HG03025 (cell line): ENCODE results near the gene DLK1.

Experiments used
- ATAC-seq: cut with Tn5 transposase; IDR thresholded peaks from one replicate; pipeline ENCODE4 v1.9.1; 2021; ENCODE audit warnings: mild to moderate bottlenecking, moderate library complexity; ENCODE audit not compliant: unreplicated experiment, low FRiP score

The DLK1 gene

DNA sequence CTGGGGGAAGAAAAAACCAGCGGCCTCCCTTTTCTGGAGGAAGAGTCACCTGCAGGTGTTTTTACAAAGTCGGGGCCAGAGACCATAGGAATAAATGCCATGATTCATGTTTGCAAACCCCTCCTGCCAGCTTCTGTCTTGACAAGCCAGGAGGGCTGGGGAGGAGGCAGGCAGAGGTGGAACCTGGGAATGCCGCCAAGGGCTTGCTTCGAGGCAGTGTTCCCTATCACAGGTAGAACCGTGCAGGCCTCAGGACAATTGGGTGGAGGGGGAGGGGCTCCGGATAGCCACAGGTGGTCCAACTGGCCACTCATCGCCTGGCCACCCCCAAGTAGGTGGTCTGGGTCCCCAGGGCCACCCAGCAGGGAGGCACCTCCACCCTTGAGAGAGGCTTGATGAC lies 14.2 kb upstream of the DLK1 start:
- no peak for ATAC-seq

DNA sequence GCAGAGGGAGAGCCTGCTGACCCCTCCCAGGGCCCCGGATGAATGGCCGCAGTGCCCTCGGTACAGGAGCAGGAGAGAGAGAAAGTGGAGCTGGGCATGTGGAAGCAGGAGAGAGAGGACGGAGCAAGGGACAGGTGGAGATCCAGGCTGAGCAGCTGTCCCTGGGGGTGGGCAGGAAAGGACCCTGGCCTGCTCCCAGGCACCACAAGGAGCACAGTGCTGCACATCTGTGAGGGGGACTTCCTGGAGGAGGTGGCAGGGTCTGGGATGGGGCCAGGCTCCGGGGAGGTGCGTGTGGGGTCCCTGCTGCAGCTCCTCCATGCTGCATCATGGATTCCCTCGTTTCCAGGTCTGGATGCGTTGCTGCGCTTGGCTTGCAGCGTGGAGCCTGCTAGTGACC lies 13.0 kb upstream of the DLK1 start:
- no peak for ATAC-seq

DNA sequence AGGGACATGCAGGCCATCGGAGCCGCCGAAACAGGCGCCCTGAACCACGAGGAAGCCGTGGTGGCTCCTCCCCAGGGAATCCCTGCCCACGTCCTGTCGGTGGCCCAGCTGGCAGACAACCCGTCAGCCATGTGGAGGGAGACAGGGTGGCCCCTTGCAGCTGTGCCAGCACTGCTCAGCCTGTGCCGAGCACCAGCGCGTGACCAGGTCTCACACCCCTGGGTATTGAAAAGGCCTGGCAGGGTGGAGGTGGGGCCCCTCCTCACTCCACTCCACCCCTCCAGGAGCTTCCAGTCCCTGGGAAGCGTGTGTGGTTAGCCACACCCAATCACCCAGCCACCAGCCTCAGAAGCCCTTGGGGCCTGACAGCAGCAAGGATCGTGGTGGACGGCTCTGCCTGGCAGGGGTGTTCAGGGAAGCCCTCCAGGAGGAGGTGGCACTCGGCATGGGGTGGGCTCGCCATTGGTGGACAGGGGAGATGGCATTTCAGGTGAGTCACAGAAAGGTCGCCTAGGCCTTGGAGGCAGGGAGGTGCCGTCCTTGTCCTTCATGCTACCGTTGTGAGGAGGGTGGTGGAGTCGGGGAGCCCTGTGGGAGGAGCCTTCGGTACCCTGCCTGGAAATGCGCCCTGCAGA lies 12.3 kb upstream of the DLK1 start:
- ATAC-seq, result no peak

DNA sequence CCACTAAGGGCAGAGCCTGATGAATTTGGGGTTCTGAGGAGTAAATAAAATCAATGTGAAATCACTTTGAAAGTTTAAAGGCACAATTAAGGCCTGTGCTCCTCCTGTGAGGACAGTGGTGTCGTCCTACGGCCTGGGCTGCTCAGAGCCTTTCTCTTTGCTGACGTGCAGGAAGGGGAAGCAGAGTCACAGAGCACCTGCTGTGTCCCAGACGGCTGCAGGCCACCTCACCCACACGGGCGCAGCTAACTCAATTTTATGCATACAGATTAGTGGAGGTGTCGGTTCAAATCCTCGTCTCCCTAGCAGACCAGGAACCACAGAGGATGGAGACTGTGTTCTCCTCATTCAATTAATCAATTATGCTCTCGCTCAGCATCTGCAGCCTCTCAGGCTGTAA lies 11.4 kb upstream of the DLK1 start:
- no peak for ATAC-seq

DNA sequence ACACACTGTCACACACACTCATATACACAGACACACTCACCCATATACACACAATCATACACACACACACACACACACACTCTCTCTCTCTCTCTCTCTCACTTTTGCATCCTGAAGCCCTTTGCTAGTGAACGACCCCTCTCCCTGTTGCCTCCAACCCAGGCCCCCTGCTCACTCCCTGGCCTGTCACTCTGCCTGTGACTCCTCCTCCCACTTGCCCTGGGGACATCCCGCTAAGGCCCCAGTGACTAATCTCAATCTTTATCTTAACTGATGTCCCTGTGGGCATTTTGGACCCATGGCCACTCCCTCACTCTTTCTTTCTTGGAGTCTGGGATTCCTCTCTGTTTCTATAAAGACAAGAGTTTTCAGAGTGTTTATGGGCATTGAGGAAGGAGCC lies 10.9 kb upstream of the DLK1 start:
- no peak for ATAC-seq

DNA sequence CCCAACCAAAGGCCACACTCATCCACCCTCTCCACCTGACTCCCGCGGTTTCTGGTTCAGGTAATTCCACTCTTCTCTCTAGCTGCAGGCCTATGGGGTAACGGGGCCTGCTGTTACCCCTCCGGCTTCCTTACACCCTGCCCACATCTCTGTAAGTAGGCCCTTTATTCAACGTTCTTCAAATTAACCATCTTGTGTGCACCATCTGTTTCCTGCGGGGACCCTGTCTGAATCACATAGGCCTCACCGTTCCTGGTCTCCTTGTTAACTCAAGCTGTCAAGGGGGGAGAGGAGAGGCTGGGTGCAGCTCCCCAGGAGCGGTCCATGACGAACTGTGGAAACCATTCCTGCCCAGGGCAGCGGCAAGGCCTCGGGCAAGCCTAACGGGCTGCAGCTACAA lies 9.3 kb upstream of the DLK1 start:
- ATAC-seq, result no peak

DNA sequence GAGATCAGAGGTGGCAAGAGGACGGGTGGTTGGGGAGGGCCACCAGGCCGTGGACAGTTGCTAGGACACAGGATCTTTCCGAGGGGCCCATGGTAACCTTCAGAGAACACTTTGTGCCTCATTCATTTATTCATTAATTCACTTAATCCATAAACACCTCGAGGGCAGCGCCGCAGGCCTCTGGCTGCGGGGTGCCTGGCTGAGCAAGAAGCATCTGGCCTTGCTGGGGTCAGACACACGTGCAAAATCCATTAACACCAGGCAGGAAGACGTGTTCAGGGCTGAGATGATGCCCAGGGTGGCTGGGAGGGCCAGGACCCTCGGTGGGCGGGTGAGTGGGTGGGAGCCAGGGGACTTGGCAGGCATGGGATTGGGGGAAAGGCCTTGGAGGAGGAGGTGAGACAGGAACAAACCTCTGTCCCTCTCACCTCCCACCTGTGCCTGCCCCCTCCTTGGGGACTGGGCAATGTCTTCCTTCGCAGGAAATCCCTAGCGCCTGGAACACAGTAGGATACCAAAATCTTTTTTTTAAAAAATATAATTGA lies 6.6 kb upstream of the DLK1 start:
- no peak for ATAC-seq

DNA sequence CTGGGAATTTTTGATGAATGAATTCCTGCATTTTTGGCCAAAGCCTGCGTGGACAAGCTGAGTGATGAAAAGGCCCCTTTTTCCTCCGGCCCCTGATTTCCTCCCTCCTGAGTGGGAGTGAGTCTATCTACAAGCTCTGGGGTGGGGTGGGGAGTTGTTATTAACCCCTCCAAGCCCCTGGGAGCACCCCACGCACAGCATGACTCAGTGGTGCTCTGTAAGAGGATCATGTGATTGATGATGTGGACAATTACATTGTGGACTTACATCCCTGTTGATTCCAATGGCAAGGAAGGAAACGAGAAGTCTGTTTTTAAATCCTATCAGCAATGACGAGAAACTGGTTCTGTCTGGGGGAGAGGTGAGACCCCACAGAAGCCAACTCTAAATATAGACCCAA lies 5.1 kb upstream of the DLK1 start:
- no peak for ATAC-seq

DNA sequence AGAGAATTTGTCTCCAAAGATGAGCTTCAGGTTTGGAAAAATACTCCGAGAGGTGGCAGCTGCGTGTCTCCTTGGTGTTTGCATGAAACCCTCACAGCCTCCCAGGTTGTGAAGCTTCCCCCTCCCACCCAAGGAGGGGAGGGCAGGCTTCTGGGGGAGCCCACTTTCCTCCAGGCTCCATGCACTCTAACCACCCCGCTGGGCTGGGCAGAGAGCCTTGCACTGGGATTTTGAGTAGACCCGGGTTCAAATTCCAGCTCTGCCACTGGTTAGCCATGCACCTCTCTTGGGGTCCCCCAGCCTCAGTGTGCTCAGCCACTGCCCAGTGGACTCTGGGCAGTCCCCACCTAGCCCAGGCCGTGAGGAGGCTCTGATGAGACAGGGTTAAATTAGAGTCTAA lies 4.3 kb upstream of the DLK1 start:
- ATAC-seq, result no peak

DNA sequence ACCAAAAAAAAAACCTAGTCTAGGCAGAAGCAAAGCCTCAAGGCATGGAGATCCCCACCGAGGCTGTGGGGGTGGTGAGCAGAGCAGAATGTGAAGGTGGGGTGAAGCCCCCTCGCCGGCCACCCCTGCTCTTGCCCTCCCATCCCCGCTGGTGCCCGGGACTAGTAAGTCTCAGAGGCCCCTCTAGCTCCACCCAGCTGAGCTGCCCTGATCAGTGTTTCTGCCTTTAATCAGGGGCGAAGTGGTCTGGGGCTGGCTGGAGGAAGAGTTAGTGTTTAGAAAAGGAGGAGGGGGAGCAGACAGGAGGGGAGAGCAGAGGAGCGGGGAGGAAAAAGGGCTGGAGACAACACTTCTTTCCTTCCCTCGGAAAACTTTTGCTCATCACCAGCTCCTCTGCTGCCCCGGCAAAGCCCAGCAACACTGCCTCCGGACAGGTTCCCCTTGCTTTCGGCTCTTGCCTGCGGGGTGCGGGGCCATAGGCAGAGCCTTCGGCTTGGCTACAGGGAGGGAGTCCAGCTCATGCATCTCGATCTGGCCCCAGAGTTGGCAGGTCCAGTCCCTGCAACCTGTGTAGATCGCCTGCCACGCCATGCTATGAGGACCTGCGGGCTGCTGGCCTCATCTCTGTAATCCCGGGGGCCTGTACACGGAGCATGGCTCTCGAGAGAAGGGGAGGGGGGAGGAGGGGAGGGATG lies 3.4 kb upstream of the DLK1 start:
- no peak for ATAC-seq

DNA sequence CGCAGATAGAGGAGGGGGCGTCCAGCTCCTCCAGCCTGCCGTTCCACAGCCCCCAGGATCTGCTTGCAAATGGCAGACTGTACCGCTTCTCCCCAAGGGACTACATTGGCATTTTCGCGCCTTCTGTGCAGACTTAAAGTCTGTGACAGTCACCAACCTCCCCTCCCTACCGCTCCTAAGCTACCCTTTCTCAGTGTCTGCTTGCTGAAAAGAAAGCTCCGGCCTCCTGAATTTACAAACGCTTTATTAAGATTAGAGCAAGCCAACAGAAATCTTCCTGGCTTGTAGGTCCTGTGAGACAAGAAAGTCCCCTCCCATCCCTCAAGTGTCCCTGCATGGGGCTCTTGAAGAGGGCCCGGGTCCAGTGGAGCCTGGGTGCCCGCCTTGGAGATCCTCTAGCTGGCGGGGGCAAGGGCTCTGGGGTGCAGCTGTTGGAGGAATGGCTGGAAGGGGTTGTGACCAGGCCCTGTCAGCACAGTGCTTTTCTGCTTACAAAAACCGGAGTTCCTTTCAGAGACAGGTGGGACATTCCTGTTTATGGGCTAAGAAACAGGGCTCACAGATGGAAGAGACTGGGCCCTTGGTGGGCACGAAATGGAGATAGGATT lies 2.8 kb upstream of the DLK1 start:
- no peak for ATAC-seq

DNA sequence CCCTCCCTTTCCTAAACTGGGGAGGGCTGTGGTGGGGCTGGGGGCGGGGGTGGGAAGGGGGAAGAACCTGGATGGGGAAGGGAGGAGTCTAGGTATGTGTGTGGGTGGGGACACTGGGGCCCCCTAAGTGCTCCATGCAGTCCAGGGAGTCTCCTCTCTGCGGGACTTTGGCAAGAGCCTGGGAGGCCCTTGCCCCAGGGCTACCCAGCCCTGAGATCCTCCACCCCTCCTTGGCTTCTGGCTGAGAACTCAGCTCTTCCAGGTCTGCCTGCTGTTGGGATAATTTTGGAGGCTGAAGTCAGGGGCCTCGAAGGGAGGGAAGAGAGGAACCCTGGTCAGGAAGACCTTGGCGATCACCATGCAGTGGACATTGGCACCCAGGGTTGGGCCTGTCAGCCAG lies 2.2 kb upstream of the DLK1 start:
- ATAC-seq, result no peak

DNA sequence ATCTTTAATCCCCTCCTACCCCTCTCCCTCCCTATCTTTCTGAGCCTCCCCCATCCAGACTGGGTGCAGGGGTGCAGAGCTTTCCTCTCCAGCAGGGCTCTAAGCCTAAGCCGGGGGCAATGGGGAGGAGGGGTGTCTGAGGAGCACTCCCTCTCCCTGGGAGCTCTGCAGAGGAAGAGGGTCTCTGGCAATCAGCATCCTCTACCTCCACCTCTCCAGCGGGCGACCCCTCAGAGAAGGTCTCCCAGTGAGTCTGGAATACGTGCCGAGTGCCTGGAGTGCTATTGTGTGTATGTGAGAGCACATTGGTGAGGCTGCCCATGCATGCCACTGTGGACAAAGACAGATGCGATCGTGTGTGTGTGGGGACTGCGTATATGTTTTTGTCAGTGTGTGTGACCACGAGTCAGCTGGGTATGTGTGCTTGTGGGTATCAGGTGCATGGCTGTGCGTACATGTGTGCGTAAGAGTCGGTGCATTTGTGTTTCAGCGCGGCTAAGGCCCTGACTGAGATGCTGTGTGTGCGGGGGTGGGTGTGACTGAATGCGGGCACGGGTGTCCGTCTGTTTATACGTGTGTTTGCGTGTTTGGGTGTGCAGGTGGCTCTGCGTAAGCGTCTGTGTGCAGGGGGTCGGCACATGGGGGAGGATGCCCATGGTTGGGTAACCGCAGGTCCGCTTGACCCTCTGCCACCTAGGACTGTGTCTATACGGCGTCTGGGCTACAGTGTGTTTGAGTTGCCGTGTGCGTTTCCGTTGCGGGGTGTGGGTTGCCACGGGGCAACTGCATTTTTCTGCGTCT lies 905 bp upstream of the DLK1 start:
- ATAC-seq, result no peak

DNA sequence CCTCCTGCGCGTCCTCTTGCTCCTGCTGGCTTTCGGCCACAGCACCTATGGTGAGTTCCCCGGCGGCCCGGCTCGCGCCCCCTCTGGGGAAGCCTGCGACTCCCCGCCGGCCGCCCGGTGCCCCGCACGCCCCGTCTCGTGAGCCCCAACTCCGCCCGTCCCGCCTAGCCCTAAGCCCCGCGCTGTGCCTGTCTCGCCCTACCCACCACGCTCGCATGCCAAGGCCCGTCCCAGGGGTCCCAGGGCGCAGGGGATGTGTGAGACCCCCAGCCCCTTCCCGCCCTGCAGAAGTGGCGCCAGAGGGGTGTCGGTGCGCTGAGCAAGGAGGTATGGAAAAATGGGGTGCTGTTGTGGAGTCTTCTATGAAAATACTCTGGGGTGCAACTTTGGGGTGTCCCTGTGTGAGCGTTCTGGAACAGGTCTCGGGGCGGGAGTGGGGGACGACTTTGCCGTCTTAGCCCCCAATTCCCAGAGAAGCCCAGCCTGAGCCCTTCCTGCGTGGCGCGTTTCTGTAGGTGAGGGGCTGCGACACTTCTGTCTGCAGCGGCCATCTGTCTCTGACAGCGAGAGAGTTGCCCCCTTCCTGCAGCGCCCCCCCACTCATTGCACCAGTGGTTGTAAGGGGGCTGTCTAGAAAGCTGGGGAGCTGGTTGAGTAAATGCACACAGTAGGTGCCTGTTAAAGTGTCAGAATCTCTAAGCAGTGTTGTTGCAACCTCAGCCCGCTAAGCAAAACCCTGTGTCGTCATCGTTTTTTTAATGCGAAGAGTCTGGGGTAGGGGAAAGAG lies 587 bp downstream of the DLK1 start:
- ATAC-seq, result no peak

DNA sequence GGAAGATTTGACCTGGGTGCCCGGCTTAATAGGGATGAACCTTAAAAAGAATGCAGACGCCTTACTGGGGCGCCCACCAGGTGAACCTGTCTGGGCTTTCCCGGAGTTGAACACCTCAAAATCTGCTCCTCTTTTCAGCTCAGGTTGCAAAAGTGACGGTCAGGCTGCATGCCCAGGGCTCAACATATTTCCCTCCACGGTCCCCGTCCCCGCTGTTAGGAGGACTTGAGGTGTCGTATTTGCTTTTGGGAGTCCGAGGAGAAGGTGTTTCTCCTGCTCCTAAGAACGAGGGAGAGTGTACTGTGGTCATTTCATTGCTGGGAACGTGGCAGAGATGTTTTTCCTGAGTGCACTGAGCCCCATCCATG lies 1.2 kb downstream of the DLK1 start:
- no peak for ATAC-seq

DNA sequence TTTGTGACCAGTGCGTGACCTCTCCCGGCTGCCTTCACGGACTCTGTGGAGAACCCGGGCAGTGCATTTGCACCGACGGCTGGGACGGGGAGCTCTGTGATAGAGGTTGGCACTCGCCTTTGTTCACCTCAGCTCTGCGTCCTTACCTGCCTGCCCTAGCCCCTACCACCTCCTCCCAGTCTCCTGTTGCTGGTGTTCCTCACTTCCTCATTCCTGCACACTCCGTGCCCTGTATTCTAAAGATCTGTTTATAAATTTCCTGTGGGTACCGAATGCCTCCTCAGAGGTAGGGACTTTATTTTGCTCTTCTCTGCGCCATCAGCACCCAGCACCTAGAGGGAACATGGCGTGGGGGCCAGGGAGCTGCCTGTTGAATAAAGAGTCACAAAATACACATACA lies 2.3 kb downstream of the DLK1 start:
- ATAC-seq, result no peak

DNA sequence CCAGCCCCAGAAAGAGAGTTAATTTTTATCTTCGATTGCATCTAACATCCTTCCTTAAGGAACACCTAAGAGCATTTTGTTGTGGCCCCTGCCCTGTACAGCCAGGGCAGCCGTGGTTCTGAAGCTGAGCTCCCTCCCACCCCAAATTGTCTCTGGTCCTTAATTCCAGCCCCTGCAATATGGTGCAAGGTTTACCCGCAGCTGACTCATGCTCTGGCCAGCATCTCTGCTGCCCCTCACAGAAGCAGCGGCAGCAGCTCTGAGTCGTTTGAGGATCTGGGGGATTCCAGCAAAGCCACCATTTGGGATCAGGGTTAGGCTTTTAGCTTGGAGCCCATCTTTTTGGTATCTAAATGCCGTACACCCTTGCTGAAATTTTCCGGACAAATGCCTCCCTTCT lies 3.3 kb downstream of the DLK1 start:
- ATAC-seq, result no peak

DNA sequence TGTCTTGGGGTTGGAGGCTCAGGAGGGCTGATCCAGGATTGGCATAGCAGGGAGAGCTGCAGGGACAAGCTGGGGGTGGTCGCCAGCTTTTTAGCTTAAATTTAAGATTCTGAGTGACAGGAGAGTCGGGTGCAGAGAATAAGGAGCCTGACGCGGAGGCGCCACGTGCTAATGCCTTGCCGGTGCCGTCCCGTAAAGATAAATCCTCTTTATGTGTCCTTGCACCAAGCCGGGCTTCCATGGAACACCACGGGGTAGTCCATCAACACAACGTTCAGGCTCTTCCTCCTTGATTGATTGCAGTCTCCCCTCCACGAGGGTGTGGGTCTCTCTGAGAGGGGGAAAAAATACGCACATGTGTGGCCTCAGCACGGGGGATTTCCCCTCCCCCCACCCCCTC lies 3.9 kb downstream of the DLK1 start:
- no peak for ATAC-seq

DNA sequence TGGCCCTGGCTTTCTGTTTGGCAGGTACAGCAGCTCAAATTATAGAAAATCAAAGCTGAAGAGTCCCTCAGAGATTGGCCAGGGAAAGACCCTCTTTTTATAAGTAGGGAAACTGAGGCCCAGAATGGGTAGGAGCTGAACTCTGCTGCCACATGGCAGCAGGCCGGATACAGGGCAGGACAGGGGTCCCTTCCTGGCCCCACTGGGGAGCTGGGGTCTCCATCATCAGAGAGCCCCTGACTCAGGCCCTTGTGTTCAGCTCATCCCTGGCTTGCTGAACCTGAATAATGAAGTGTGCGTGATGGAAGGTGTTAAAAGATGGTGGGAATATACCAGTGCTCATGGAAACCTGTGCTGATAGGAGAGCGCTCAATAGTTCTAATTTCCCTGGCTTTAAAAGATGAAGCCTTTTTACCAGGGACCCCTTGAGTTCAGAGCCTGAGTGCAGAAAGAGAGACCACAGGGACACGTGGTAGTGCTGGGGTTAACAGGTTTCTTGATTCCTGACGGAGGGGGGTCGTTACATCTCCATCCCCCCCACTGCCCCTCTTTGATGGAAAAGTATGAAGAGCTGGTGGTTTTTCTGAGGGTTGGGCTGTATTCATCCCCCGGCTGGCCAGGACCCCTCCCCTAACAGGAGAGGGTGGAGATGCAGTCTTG lies 4.4 kb downstream of the DLK1 start:
- no peak for ATAC-seq
